Endothelial cell (in vitro differentiated cells): Measurements from ENCODE around the gene THRB. TPM values are rescaled to one million over a fixed set of nuclear protein-coding genes. Genes with fewer than 3 reads are reported as not detected.

Experiments used
- DNase-seq: peaks from one replicate; pipeline ENCODE4 v3.0.0; 2021; ENCODE audit warnings: low spot score
- H3K27ac Mint-ChIP-seq: one replicate; pipeline ENCODE4 v1.8.0; 2021; ENCODE audit warnings: mixed read lengths, inconsistent platforms; ENCODE audit not compliant: unreplicated experiment
- H3K27me3 Mint-ChIP-seq: one replicate; pipeline ENCODE4 v1.8.0; 2021; ENCODE audit warnings: mild to moderate bottlenecking, moderate library complexity, mixed read lengths, inconsistent platforms; ENCODE audit not compliant: unreplicated experiment
- H3K36me3 Mint-ChIP-seq: one replicate; pipeline ENCODE4 v1.8.0; 2021; ENCODE audit warnings: mild to moderate bottlenecking, low read depth, mixed read lengths, inconsistent platforms; ENCODE audit not compliant: unreplicated experiment
- H3K4me1 Mint-ChIP-seq: one replicate; pipeline ENCODE4 v1.8.0; 2021; ENCODE audit warnings: mild to moderate bottlenecking, mixed read lengths, inconsistent platforms; ENCODE audit not compliant: unreplicated experiment
- H3K4me3 Mint-ChIP-seq: one replicate; pipeline ENCODE4 v1.8.0; 2021; ENCODE audit warnings: mild to moderate bottlenecking, mixed read lengths, inconsistent platforms; ENCODE audit not compliant: unreplicated experiment
- H3K9me3 Mint-ChIP-seq: one replicate; pipeline ENCODE4 v1.8.0; 2021; ENCODE audit warnings: mixed read lengths, inconsistent platforms; ENCODE audit not compliant: unreplicated experiment
- CTCF ChIP-seq: fragments of 200-600 bp; sonication (generic); IDR thresholded peaks from one replicate; pipeline ENCODE4 v1.5.0; 2021; ENCODE audit warnings: antibody characterized with exemption; ENCODE audit not compliant: unreplicated experiment
- total RNA-seq: library from RNA; stranded (reverse); fragmentation: NEBNext Ultra II Directional; extraction: Animal tissue kit (Norgen Biotek cat#: 25700); gene quantifications from one replicate; pipeline ENCODE4 v1.2.1, GENCODE V29; 2021; ENCODE audit not compliant: unreplicated experiment

Gene THRB
- total RNA-seq, 1 donor from 2014 or later: 0.38 TPM

GRCh38 chr3:24177201-24177600 is 317.4 kb downstream of the THRB start:
- Mint-ChIP-seq H3K9me3 (no peaks in the 10 kb centered on the region), H3K4me1 (no peaks in the 10 kb centered on the region), H3K27ac (no peak overlapping the region), H3K4me3 (no peak overlapping the region), H3K27me3 (no peaks in the 10 kb centered on the region), H3K36me3 (no peaks in the 10 kb centered on the region)
- TF ChIP-seq CTCF: no peak
- DNase-seq: no peak

- Mint-ChIP-seq H3K36me3 (no peaks in the 10 kb centered on the region), H3K27ac (no peak overlapping the region), H3K27me3 (no peaks in the 10 kb centered on the region), H3K9me3 (no peaks in the 10 kb centered on the region), H3K4me1 (no peaks in the 10 kb centered on the region), H3K4me3 (no peak overlapping the region)
- TF ChIP-seq CTCF: no peak
- no peak for DNase-seq
Observed at GRCh38 chr3:24174614-24175013, 320.0 kb downstream of the THRB start.

GRCh38 chr3:24168977-24169376 is 325.7 kb downstream of the THRB start:
- H3K9me3 Mint-ChIP-seq: no peaks in the 10 kb centered on the region
- no peaks in the 10 kb centered on the region for H3K36me3 Mint-ChIP-seq
- no peak for TF ChIP-seq CTCF
- no peak for DNase-seq
- no peak overlapping the region for H3K4me3 Mint-ChIP-seq
- no peaks in the 10 kb centered on the region for H3K4me1 Mint-ChIP-seq
- no peak overlapping the region for H3K27ac Mint-ChIP-seq
- H3K27me3 Mint-ChIP-seq: no peaks in the 10 kb centered on the region

- no peaks in the 10 kb centered on the region for H3K4me1 Mint-ChIP-seq
- H3K27ac Mint-ChIP-seq: no peak overlapping the region
- H3K36me3 Mint-ChIP-seq: no peaks in the 10 kb centered on the region
- no peak for DNase-seq
- no peak for TF ChIP-seq CTCF
- H3K27me3 Mint-ChIP-seq: no peaks in the 10 kb centered on the region
- H3K4me3 Mint-ChIP-seq: no peak overlapping the region
- H3K9me3 Mint-ChIP-seq: no peaks in the 10 kb centered on the region
Observed at GRCh38 chr3:24167429-24167828, 327.2 kb downstream of the THRB start.

- Mint-ChIP-seq H3K9me3 (no peaks in the 10 kb centered on the region), H3K27me3 (no peaks in the 10 kb centered on the region), H3K27ac (no peak overlapping the region), H3K4me1 (no peaks in the 10 kb centered on the region), H3K4me3 (no peak overlapping the region), H3K36me3 (no peaks in the 10 kb centered on the region)
- no peak for TF ChIP-seq CTCF
- DNase-seq: no peak
Observed at GRCh38 chr3:24166515-24166914, 328.1 kb downstream of the THRB start.
